ENCODE measurements around the gene FAM98B. TPM values are rescaled to one million over a fixed set of nuclear protein-coding genes. Genes with fewer than 3 reads are reported as not detected.

The FAM98B gene
- total RNA-seq (2021; fragmentation: NEBNext Ultra II Directional; extraction: Animal tissue kit (Norgen Biotek cat#: 25700)), result 44.6 and 48.4 TPM in 2 replicates
- polyA plus RNA-seq (2011; rRNA removed), result 3.1 and 5.9 TPM in 2 replicates
- 9.5 TPM for polyA plus RNA-seq (2011; cell fraction: cytosol; rRNA removed)
- polyA plus RNA-seq (2011; cell fraction: nucleus; rRNA removed), result 1.8 TPM
- polyA plus RNA-seq (2012, experiment 1 of 2), result 14.1 to 38.7 TPM (median 18.3 TPM) in 4 replicates
- polyA plus RNA-seq (2012, experiment 2 of 2), result 13.1 TPM
- polyA plus RNA-seq (2013, experiment 1 of 2), result 34.2 TPM
- polyA plus RNA-seq (2013, experiment 2 of 2), result 35.6 TPM
- 4.5 and 7.1 TPM in 2 replicates for polyA minus RNA-seq (2011; rRNA and poly(A)+ RNA removed)
- 6.4 TPM for polyA minus RNA-seq (2011; cell fraction: cytosol; rRNA and poly(A)+ RNA removed)
- 20.1 TPM for polyA minus RNA-seq (2011; cell fraction: nucleus; rRNA and poly(A)+ RNA removed)
- long read RNA-seq, experiment 1, partial matches to known transcripts, result 8 of 48 reads
- long read RNA-seq, experiment 1, other reads (novel, unspliced or antisense), result 39 of 48 reads
- long read RNA-seq, experiment 2, full-length matches to known transcripts, result 1 of 2 reads
- long read RNA-seq, experiment 2, partial matches to known transcripts, result 0 of 2 reads
- long read RNA-seq, experiment 2, other reads (novel, unspliced or antisense), result 1 of 2 reads

GRCh38 chr15:38453971-38454695 lies at the start of gene FAM98B:
FAM98B (plus strand) TSS chr15:38454127; CDS start chr15:38454162, 35 bp downstream.
- POLR2A ChIA-PET (ENCODE audit: partially characterized antibody), result interaction anchor here (0.7 to 3.6 kb wide), 22 partner anchors 10 to 382 kb away, joined by 3 to 34 read pairs (median 3); partner anchors contain the start of gene RASGRP1
- H2AK5ac ChIP-seq (ENCODE audit: low read depth, low read length), result no peak within 1 kb of the TSS
- H3K79me2 ChIP-seq (ENCODE audit: control insufficient read depth in 1 of 2, insufficient read depth in 2 of 2, low read length in 2 of 2), result peaks cover 18 to 47% of the 10 kb centered on the region in 2 experiments
- peak within 1 kb of the TSS; percentile 89; the same call in 1 of the 2 replicates for H3K18ac ChIP-seq (ENCODE audit: extremely low read depth, low read length)
- H3K4ac ChIP-seq (replicated peaks; ENCODE audit: insufficient read length, low read depth, low read length), result peak within 1 kb of the TSS; percentile 44
- H3K9me3 ChIP-seq (ENCODE audit: insufficient read depth in 2 of 2, low read depth in 1 of 2, low read length in 1 of 2), result no peaks in the 10 kb centered on the region
- CTCF ChIA-PET (ENCODE audit: partially characterized antibody), result interaction anchor here (0.8 to 5.1 kb wide), 11 partner anchors 7 to 248 kb away, joined by 3 to 42 read pairs (median 4); no protein-coding TSS in a partner anchor
- no peak within 1 kb of the TSS for H3K56ac ChIP-seq (replicated peaks; ENCODE audit: insufficient read length, low read depth, low read length)
- H3K4me1 ChIP-seq (replicated peaks in 1 of 4; ENCODE audit: control insufficient read depth in 3 of 4, insufficient read depth in 4 of 4, low read length in 3 of 4), result 0 out of 7 replicates have a peak, but pooled peaks cover 0 to 5% (median 0%) of the 10 kb centered on the region in 4 experiments
- peak within 1 kb of the TSS; percentile 61 for H2BK120ac ChIP-seq (replicated peaks; ENCODE audit: low read depth, low read length)
- peak within 1 kb of the TSS; percentile 77 to 99 (median 98) for H3K9ac ChIP-seq (replicated peaks in 1 of 4; ENCODE audit: extremely low read depth in 1 of 4, low read depth in 3 of 4, low read length in 3 of 4)
- H3K23me2 ChIP-seq (ENCODE audit: low read depth, low read length), result no peaks in the 10 kb centered on the region
- H4K91ac ChIP-seq (replicated peaks; ENCODE audit: insufficient read length, low read length), result peak within 1 kb of the TSS; percentile 92
- no peak for FAIRE-seq
- H3K14ac ChIP-seq (ENCODE audit: insufficient read length), result no peak within 1 kb of the TSS
- peak within 1 kb of the TSS; percentile 97 for H2AFZ ChIP-seq (ENCODE audit: low read length)
- H3K4me2 ChIP-seq (ENCODE audit: insufficient read depth in 1 of 2, low read depth in 2 of 2, low read length in 2 of 2), result peak within 1 kb of the TSS; percentile 71 to 83
- WGBS, 2 experiments (ENCODE audit: extremely low coverage in 1 of 2, insufficient coverage in 1 of 2, insufficient read length in 1 of 2, insufficient replicate concordance in 2 of 2, low coverage in 1 of 2, low lambda C conversion rate in 2 of 2, missing lambda C conversion rate in 1 of 2), result 2% methylated on average over 47 of the region's 49 CpGs; no CpG with 5 or more reads in 1 of the 2 experiments
- H3K27ac ChIP-seq (ENCODE audit: low read depth, low read length), result peak within 1 kb of the TSS; percentile 97
- no peak within 1 kb of the TSS for H3K23ac ChIP-seq (ENCODE audit: insufficient read length)
- H4K5ac ChIP-seq (ENCODE audit: insufficient read length, low read depth, low read length), result peak within 1 kb of the TSS; percentile 87
- H2BK5ac ChIP-seq (ENCODE audit: low read depth, low read length), result peak within 1 kb of the TSS; percentile 96
- peaks cover 5% of the 10 kb centered on the region; the same call in 1 of the 2 replicates for H3K79me1 ChIP-seq (ENCODE audit: low read depth, low read length)
- no peak within 1 kb of the TSS; the same call in 1 of the 2 replicates for H2BK15ac ChIP-seq (ENCODE audit: low read length)
- peaks cover 0 to 6% of the 10 kb centered on the region in 2 experiments for H4K20me1 ChIP-seq (replicated peaks in 1 of 2; ENCODE audit: control insufficient read depth in 1 of 2, insufficient read depth in 2 of 2, low read length in 2 of 2)
- H3K27me3 ChIP-seq (replicated peaks in 1 of 4; ENCODE audit: control insufficient read depth in 3 of 4, extremely low read depth in 1 of 4, insufficient read depth in 3 of 4, low read length in 3 of 4), result no peaks in the 10 kb centered on the region
- peak; percentile 64 to 99 for DNase-seq (ENCODE audit: low read depth in 1 of 2, low spot score in 2 of 2)
- H2BK20ac ChIP-seq (ENCODE audit: low read length), result no peak within 1 kb of the TSS
- peak within 1 kb of the TSS; percentile 98; the same call in 1 of the 2 replicates for H4K8ac ChIP-seq (ENCODE audit: extremely low read depth, insufficient read depth, low read length)
- H3K4me3 ChIP-seq (ENCODE audit: extremely low read depth in 1 of 4, insufficient read depth in 2 of 4, low read depth in 3 of 4, low read length in 4 of 4), result peak within 1 kb of the TSS; percentile 70 to 98 (median 93)
- H3K36me3 ChIP-seq (ENCODE audit: control insufficient read depth in 2 of 4, insufficient read depth in 4 of 4, low read length in 3 of 4), result no peaks in the 10 kb centered on the region
- no peak within 1 kb of the TSS; the same call in 1 of the 2 replicates for H2BK12ac ChIP-seq (ENCODE audit: low read depth, low read length)
- TF ChIP-seq POLR2A (IDR thresholded peaks at IDR 0.05; ENCODE audit: control extremely low read depth in 1 of 2, low read depth in 2 of 2, low read length in 2 of 2) (peak; percentile 87 to 98), SIX5 (IDR thresholded peaks at IDR 0.05; ENCODE audit: low read depth, low read length) (0 out of 2 replicates have a peak, but pooled peaks have one; percentile 10), EP300 (IDR thresholded peaks at IDR 0.05; ENCODE audit: borderline replicate concordance in 1 of 2, low read depth in 2 of 2, low read length in 2 of 2) (peak in 1 of 2 experiments; percentile 48; a peak in 1 of 3 replicates), KDM1A (IDR thresholded peaks at IDR 0.05; ENCODE audit: borderline replicate concordance, low read length) (peak; percentile 26; the same call in 1 of the 2 replicates), RBBP5 (IDR thresholded peaks at IDR 0.05; ENCODE audit: borderline replicate concordance, low read depth, low read length) (peak; percentile 92), RAD21 (IDR thresholded peaks at IDR 0.05 in 1 of 2, conservative IDR thresholded peaks at IDR 0.05 in 1 of 2; ENCODE audit: low read depth in 2 of 2, low read length in 2 of 2) (peak in 1 of 2 experiments; percentile 8; a peak in 1 of 4 replicates), SP1 (IDR thresholded peaks at IDR 0.05; ENCODE audit: low read depth, low read length) (0 out of 2 replicates have a peak, but pooled peaks have one; percentile 29), ZNF274 (IDR thresholded peaks at IDR 0.05; ENCODE audit: borderline replicate concordance, extremely low read depth, low read length) (no peak)
